ENCODE measurements around the gene UCHL3. TPM values are rescaled to one million over a fixed set of nuclear protein-coding genes. Genes with fewer than 3 reads are reported as not detected.

Gene UCHL3
- total and polyA plus RNA-seq, 9 of the 15 experiments (the other 6 are each of a cell fraction or from before 2014, with no cell fraction given) = 42.2 to 112 (median 85.4) TPM

GRCh38 chr13:75621147-75621546 is 71.6 kb downstream of the UCHL3 start:
- POLR2A ChIA-PET = no interaction called here
- intact Hi-C loops (cut with micrococcal nuclease) = no loop called here
- CTCF ChIA-PET (ENCODE audit: low intra/inter-chr PET ratio) = no interaction called here
- no peaks in the 10 kb centered on the region for H3K79me2 ChIP-seq (ENCODE audit: control insufficient read depth, insufficient read depth, low read length)
- no peak for ATAC-seq
- no peak overlapping the region for H3K4me3 ChIP-seq
- no peaks in the 10 kb centered on the region for H4K20me1 ChIP-seq (replicated peaks; ENCODE audit: control insufficient read depth, insufficient read depth, low read length)
- no peak overlapping the region for H3K4me2 ChIP-seq (ENCODE audit: insufficient read depth, low read length)
- H3K9me1 ChIP-seq (ENCODE audit: control insufficient read depth, insufficient read depth, low read length) = no peaks in the 10 kb centered on the region
- H3K4me1 ChIP-seq (replicated peaks in 1 of 2; ENCODE audit: control insufficient read depth in 2 of 2, insufficient read depth in 2 of 2, low read length in 2 of 2) = no peaks in the 10 kb centered on the region
- TF ChIP-seq ZNF766 (CRISPR knock-in tag; conservative IDR thresholded peaks at IDR 0.05) = no peak
- no peak for TF ChIP-seq FOXO4 (CRISPR knock-in tag; IDR thresholded peaks at IDR 0.05)
- TF ChIP-seq DMBX1 (CRISPR knock-in tag; IDR thresholded peaks at IDR 0.05; ENCODE audit: borderline replicate concordance) = no peak
- no peak for TF ChIP-seq TAF7 (tag; IDR thresholded peaks at IDR 0.05)
- no peak for TF ChIP-seq PRMT5 (CRISPR knock-in tag; IDR thresholded peaks at IDR 0.05)
- no peak for TF ChIP-seq ZNF668 (CRISPR knock-in tag; IDR thresholded peaks at IDR 0.05)
- H3K36me3 ChIP-seq (ENCODE audit: control insufficient read depth, insufficient read depth, low read length) = no peaks in the 10 kb centered on the region
- no TSS peak for BruUV-seq (replicated peaks)
- no peak overlapping the region for H2AFZ ChIP-seq (ENCODE audit: low read depth, low read length)
- in situ Hi-C loops (cut with MboI) = no loop called here
- 40% methylated on average over 2 of the region's 2 CpGs for WGBS (ENCODE audit: insufficient coverage, low coverage, missing lambda C conversion rate)
- DNase-seq (ENCODE audit: extremely low read depth in 1 of 4, low spot score in 3 of 4) = no peak
- no peaks in the 10 kb centered on the region for H3K9me3 ChIP-seq (replicated peaks; ENCODE audit: control insufficient read depth, insufficient read depth, low read depth, low read length)
- no peaks in the 10 kb centered on the region for H3K27me3 ChIP-seq (ENCODE audit: control insufficient read depth in 2 of 2, insufficient read depth in 2 of 2, low read length in 2 of 2)
- H3K27ac ChIP-seq (ENCODE audit: extremely low read depth, low read depth, low read length) = no peak overlapping the region
- no peak for FAIRE-seq
- H3K9ac ChIP-seq (ENCODE audit: insufficient read depth in 1 of 2, low read depth in 2 of 2, low read length in 2 of 2) = no peak overlapping the region

All from K562 (cell line).